GM06990 (cell line): Measurements from ENCODE around the gene CABP7.

Experiments
- DNase-seq: peaks from one replicate; pipeline ENCODE4 v3.0.0-alpha.2; 2011; ENCODE audit not compliant: insufficient read length; ENCODE audit errors: extremely low read depth
- H3K27me3 ChIP-seq: replicated peaks from 2 replicates; pipeline ENCODE4 v1.6.0; 2011; ENCODE audit warnings: low read length; ENCODE audit not compliant: control insufficient read depth, insufficient read depth
- H3K36me3 ChIP-seq: 2 replicates; pipeline ENCODE4 v1.5.1; 2011; ENCODE audit warnings: low read length; ENCODE audit not compliant: control insufficient read depth, insufficient read depth
- H3K4me3 ChIP-seq: replicated peaks from 2 replicates; pipeline ENCODE4 v1.5.1; 2011; ENCODE audit warnings: low read depth, mild to moderate bottlenecking, control low read depth, low read length
- TF ChIP-seq, protein P1 (sequence below): IDR thresholded peaks from 2 replicates; pipeline ENCODE4 v1.5.1; 2011; ENCODE audit warnings: low read length, control low read depth, mild to moderate bottlenecking, inconsistent platforms; ENCODE audit not compliant: insufficient read depth, poor library complexity, severe bottlenecking

Gene CABP7

DNA sequence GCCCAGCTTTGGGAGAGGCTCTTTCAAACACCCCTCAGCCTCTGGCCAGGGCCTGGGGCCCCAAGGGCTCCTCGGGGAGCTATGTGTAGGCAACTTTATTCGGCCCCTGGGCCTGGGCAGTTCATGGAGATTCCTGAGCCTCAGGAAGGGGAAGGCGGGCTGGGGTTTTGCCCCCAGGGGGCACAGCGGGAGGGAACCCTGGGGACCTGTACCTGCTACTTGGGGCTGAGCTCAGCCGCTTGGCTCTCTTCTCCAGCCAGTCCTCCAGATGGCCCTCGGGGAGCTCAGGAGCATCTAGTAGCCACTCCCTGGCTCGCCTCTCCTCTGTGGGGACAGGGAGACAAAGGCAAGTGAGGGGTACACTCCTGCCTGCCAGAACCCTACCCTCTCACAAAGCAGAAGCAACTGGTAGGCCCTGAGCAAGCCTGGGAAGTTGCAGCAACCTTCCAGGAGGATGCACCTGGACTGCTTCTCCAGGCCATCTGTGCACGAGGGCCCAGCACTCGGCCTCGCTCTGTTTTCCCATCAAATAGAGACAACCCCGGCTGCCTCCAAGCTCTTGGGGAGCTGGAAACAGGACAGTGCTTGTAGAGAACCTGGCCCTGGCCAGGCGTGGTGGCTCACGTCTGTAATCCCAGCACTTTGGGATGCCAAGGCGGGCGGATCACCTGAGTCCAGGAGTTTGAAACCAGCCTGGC lies 18.5 kb downstream of the CABP7 start:
- DNase-seq = no peak
- Histone ChIP-seq H3K27me3 (no peaks in the 10 kb centered on the region), H3K4me3 (no peak overlapping the region), H3K36me3 (no peaks in the 10 kb centered on the region; the same call in none of the 2 replicates)
- TF ChIP-seq, protein P1, sequence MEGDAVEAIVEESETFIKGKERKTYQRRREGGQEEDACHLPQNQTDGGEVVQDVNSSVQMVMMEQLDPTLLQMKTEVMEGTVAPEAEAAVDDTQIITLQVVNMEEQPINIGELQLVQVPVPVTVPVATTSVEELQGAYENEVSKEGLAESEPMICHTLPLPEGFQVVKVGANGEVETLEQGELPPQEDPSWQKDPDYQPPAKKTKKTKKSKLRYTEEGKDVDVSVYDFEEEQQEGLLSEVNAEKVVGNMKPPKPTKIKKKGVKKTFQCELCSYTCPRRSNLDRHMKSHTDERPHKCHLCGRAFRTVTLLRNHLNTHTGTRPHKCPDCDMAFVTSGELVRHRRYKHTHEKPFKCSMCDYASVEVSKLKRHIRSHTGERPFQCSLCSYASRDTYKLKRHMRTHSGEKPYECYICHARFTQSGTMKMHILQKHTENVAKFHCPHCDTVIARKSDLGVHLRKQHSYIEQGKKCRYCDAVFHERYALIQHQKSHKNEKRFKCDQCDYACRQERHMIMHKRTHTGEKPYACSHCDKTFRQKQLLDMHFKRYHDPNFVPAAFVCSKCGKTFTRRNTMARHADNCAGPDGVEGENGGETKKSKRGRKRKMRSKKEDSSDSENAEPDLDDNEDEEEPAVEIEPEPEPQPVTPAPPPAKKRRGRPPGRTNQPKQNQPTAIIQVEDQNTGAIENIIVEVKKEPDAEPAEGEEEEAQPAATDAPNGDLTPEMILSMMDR = no peak

DNA sequence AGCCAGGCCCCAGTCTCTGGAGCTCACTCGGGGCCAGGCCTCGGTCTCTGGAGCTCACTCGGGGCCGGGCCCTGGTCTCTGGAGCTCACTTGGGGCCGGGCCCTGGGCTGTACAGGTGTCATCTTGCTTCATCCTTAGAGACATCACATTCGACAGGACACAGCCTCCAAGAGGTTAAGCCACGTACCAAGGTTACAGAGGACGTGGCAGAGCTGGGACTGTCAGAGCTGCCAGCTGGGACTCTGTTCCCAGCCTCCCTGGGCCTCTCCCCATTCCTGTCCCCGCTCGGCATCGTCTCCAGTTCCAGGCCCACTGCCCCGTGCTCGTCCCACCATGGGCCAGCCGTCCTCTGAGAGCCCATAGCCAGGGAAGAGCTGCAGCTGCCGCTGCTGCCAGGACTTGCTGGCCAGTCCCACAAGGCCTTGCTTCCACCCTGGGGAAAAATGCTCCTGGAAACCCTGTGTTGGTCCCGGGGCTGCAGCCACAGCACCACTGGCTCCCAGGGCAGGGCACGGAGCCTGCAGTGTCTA lies 19.6 kb downstream of the CABP7 start:
- no peaks in the 10 kb centered on the region for H3K27me3 ChIP-seq
- H3K4me3 ChIP-seq = no peak overlapping the region
- H3K36me3 ChIP-seq = no peaks in the 10 kb centered on the region; the same call in none of the 2 replicates
- no peak for DNase-seq
- TF ChIP-seq, protein P1 = no peak

DNA sequence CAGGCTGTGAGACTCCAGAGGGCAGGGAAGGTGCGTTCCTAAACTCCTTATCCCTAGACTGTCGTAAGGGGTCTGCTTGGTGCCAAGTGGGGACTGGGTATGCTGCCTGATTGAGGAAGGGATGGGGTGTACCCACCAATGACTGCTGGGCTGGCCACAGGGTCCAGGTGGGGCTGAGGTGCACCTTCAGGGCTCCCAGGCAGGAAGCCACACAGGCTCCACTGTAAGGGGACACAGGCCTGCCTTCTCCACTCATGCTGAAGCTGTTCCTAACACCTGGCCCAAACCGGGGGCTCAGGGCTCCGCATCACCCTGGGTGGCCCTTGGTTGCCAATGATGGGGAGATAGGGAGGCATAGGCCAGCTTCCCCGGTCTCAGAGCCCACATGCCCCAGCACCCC lies 20.4 kb downstream of the CABP7 start:
- H3K36me3 ChIP-seq = no peaks in the 10 kb centered on the region; the same call in none of the 2 replicates
- no peaks in the 10 kb centered on the region for H3K27me3 ChIP-seq
- TF ChIP-seq, protein P1 = no peak
- no peak overlapping the region for H3K4me3 ChIP-seq
- DNase-seq = no peak

DNA sequence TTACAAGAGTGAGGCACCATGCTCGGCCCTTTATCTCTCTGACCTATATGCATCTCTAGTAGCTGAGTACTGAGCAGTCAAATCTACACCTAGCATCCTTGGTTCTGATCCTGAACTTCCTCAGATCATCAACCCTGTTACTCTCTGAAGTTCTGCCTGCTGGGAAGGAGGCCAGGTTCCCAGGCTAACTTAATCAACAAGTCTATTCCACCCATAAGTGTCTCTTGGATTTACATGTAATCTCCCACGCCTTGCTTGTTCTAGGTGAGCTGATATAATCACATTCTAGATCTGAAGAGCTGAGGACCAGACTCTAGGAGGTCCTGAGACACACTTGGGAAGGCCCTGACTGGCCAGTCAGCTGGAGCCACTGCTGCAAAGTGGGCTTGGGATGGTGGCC lies 22.1 kb downstream of the CABP7 start:
- Histone ChIP-seq H3K36me3 (peaks cover 2% of the 10 kb centered on the region; the same call in 1 of the 2 replicates), H3K27me3 (no peaks in the 10 kb centered on the region), H3K4me3 (no peak overlapping the region)
- TF ChIP-seq, protein P1 = no peak
- no peak for DNase-seq

DNA sequence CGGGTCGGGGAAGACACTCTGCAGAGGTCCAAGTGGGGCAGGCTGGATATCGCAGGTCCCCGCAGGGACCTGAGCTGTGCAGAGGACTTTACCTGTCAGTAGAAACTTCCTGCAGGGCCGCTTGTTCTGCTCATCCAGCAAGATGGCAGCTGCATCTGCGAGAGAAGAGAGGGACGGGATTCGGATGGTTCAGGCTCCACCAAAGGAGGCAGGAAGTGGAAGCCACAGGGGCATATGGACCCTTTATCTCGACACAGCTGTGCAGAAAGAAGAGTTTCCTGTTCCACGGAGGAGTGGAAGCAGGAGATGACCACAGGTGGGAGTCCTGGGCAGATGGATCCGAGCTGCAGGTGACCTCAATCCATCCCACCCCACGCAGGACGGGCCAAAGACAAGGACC lies 22.5 kb downstream of the CABP7 start:
- peaks cover 3% of the 10 kb centered on the region for H3K36me3 ChIP-seq
- no peak for DNase-seq
- no peak overlapping the region for H3K4me3 ChIP-seq
- no peaks in the 10 kb centered on the region for H3K27me3 ChIP-seq
- TF ChIP-seq, protein P1 = no peak
